Activated naive CD4-positive, alpha-beta T cell treated with anti-CD3 and anti-CD28 coated beads, Interleukin-2, amount 50 U/mL, for 24 hours (primary cell): Measurements from ENCODE around the gene TSFM.

ENCODE experiments used
- H3K27ac Mint-ChIP-seq: one replicate; pipeline ENCODE4 v1.8.0; 2021; ENCODE audit warnings: mild to moderate bottlenecking, mixed read lengths
- H3K27me3 Mint-ChIP-seq: one replicate; pipeline ENCODE4 v1.8.0; 2021; ENCODE audit warnings: mixed read lengths
- H3K36me3 Mint-ChIP-seq: one replicate; pipeline ENCODE4 v1.8.0; 2021; ENCODE audit warnings: mixed read lengths
- H3K4me1 Mint-ChIP-seq: one replicate; pipeline ENCODE4 v1.8.0; 2021; ENCODE audit warnings: mixed read lengths
- H3K4me3 Mint-ChIP-seq: one replicate; pipeline ENCODE4 v1.8.0; 2021; ENCODE audit warnings: mild to moderate bottlenecking, mixed read lengths
- H3K9me3 Mint-ChIP-seq: one replicate; pipeline ENCODE4 v1.8.0; 2021; ENCODE audit warnings: mixed read lengths

Gene TSFM

GRCh38 chr12:57782608-57783465, at the start of gene TSFM:
TSFM (plus strand) TSS chr12:57782787; CDS start chr12:57782802, 15 bp downstream.
- H3K4me3 Mint-ChIP-seq, result peak within 1 kb of the TSS; percentile 99
- H3K27ac Mint-ChIP-seq, result peak within 1 kb of the TSS; percentile 99
- no peaks in the 10 kb centered on the region for H3K9me3 Mint-ChIP-seq
- H3K27me3 Mint-ChIP-seq, result no peaks in the 10 kb centered on the region
- H3K4me1 Mint-ChIP-seq, result peaks cover 54% of the 10 kb centered on the region
- peaks cover 17% of the 10 kb centered on the region for H3K36me3 Mint-ChIP-seq

GRCh38 chr12:57733928-57734327, 48.7 kb upstream of the TSFM start:
- Mint-ChIP-seq H3K36me3 (peaks cover 7% of the 10 kb centered on the region), H3K4me3 (no peak overlapping the region), H3K4me1 (peaks cover 18% of the 10 kb centered on the region), H3K9me3 (no peaks in the 10 kb centered on the region), H3K27me3 (no peaks in the 10 kb centered on the region), H3K27ac (no peak overlapping the region)

- Mint-ChIP-seq H3K4me1 (peaks cover 25% of the 10 kb centered on the region), H3K9me3 (no peaks in the 10 kb centered on the region), H3K36me3 (peaks cover 7% of the 10 kb centered on the region)
Measured at GRCh38 chr12:57734591-57734990, 48.0 kb upstream of the TSFM start.

GRCh38 chr12:57735198-57735855, 47.3 kb upstream of the TSFM start:
- Mint-ChIP-seq H3K36me3 (peaks cover 5% of the 10 kb centered on the region), H3K4me1 (peaks cover 31% of the 10 kb centered on the region), H3K27me3 (no peaks in the 10 kb centered on the region), H3K27ac (peak overlapping the region; percentile 30), H3K4me3 (no peak overlapping the region), H3K9me3 (no peaks in the 10 kb centered on the region)

More at GRCh38 chr12:57734591-57734990, 48.0 kb upstream of the TSFM start:
- H3K27me3 Mint-ChIP-seq, result no peaks in the 10 kb centered on the region
- no peak overlapping the region for H3K27ac Mint-ChIP-seq
- no peak overlapping the region for H3K4me3 Mint-ChIP-seq

GRCh38 chr12:57735952-57736740, 46.4 kb upstream of the TSFM start:
- Mint-ChIP-seq H3K9me3 (no peaks in the 10 kb centered on the region), H3K27me3 (no peaks in the 10 kb centered on the region), H3K36me3 (peaks cover 5% of the 10 kb centered on the region), H3K27ac (peak overlapping the region; percentile 65), H3K4me1 (peaks cover 39% of the 10 kb centered on the region), H3K4me3 (no peak overlapping the region)

- H3K9me3 Mint-ChIP-seq, result no peaks in the 10 kb centered on the region
- peaks cover 41% of the 10 kb centered on the region for H3K4me1 Mint-ChIP-seq
- peaks cover 3% of the 10 kb centered on the region for H3K36me3 Mint-ChIP-seq
- peak overlapping the region; percentile 65 for H3K27ac Mint-ChIP-seq
- no peak overlapping the region for H3K4me3 Mint-ChIP-seq
- H3K27me3 Mint-ChIP-seq, result no peaks in the 10 kb centered on the region
Measured at GRCh38 chr12:57736741-57737466, 45.7 kb upstream of the TSFM start.

- no peaks in the 10 kb centered on the region for H3K9me3 Mint-ChIP-seq
- no peak overlapping the region for H3K27ac Mint-ChIP-seq
- peaks cover 1% of the 10 kb centered on the region for H3K36me3 Mint-ChIP-seq
- peaks cover 46% of the 10 kb centered on the region for H3K4me1 Mint-ChIP-seq
- H3K27me3 Mint-ChIP-seq, result no peaks in the 10 kb centered on the region
- H3K4me3 Mint-ChIP-seq, result no peak overlapping the region
Measured at GRCh38 chr12:57737467-57738460, 44.8 kb upstream of the TSFM start.

GRCh38 chr12:57738661-57739237, 43.8 kb upstream of the TSFM start, which contains the start of gene AGAP2:
AGAP2 (minus strand) TSS chr12:57738742; CDS start chr12:57738246, 496 bp downstream.
- Mint-ChIP-seq H3K27ac (peak within 1 kb of the TSS; percentile 87), H3K36me3 (peaks cover 1% of the 10 kb centered on the region), H3K4me1 (peaks cover 48% of the 10 kb centered on the region)

GRCh38 chr12:57739387-57739786, 43.2 kb upstream of the TSFM start:
- Mint-ChIP-seq H3K36me3 (peaks cover 1% of the 10 kb centered on the region), H3K27me3 (no peaks in the 10 kb centered on the region), H3K4me3 (peak overlapping the region; percentile 67), H3K9me3 (no peaks in the 10 kb centered on the region), H3K4me1 (peaks cover 54% of the 10 kb centered on the region), H3K27ac (peak overlapping the region; percentile 87)

More at GRCh38 chr12:57738661-57739237, 43.8 kb upstream of the TSFM start, which contains the start of gene AGAP2:
- Mint-ChIP-seq H3K9me3 (no peaks in the 10 kb centered on the region), H3K27me3 (no peaks in the 10 kb centered on the region), H3K4me3 (peak within 1 kb of the TSS; percentile 67)

- peak overlapping the region; percentile 51 for H3K27ac Mint-ChIP-seq
- H3K27me3 Mint-ChIP-seq, result no peaks in the 10 kb centered on the region
- peaks cover 1% of the 10 kb centered on the region for H3K36me3 Mint-ChIP-seq
- H3K9me3 Mint-ChIP-seq, result no peaks in the 10 kb centered on the region
- peak overlapping the region; percentile 54 for H3K4me3 Mint-ChIP-seq
- H3K4me1 Mint-ChIP-seq, result peaks cover 54% of the 10 kb centered on the region
Measured at GRCh38 chr12:57739914-57740538, 42.6 kb upstream of the TSFM start.

GRCh38 chr12:57740656-57741412, 41.8 kb upstream of the TSFM start:
- peaks cover 1% of the 10 kb centered on the region for H3K36me3 Mint-ChIP-seq
- peaks cover 57% of the 10 kb centered on the region for H3K4me1 Mint-ChIP-seq
- no peaks in the 10 kb centered on the region for H3K9me3 Mint-ChIP-seq
- peak overlapping the region; percentile 89 for H3K4me3 Mint-ChIP-seq
- no peaks in the 10 kb centered on the region for H3K27me3 Mint-ChIP-seq
- peak overlapping the region; percentile 77 for H3K27ac Mint-ChIP-seq

GRCh38 chr12:57741413-57741789, 41.2 kb upstream of the TSFM start:
- H3K27me3 Mint-ChIP-seq, result no peaks in the 10 kb centered on the region

More at GRCh38 chr12:57741413-57741789, 41.2 kb upstream of the TSFM start:
- peaks cover 59% of the 10 kb centered on the region for H3K4me1 Mint-ChIP-seq
- peak overlapping the region; percentile 89 for H3K4me3 Mint-ChIP-seq
- H3K27ac Mint-ChIP-seq, result peak overlapping the region; percentile 77
- peaks cover under 1% of the 10 kb centered on the region for H3K36me3 Mint-ChIP-seq
- H3K9me3 Mint-ChIP-seq, result no peaks in the 10 kb centered on the region
